GM18868 (cell line): Measurements from ENCODE around the gene TRRAP.

ENCODE experiments used
- ATAC-seq: cut with Tn5 transposase; IDR thresholded peaks from one replicate; pipeline ENCODE4 v1.9.1; 2021; ENCODE audit warnings: mild to moderate bottlenecking, moderate library complexity; ENCODE audit not compliant: unreplicated experiment

TRRAP gene

GRCh38 chr7:99003419-99003818 lies 125.1 kb downstream of the TRRAP start:
- no peak for ATAC-seq

- ATAC-seq: no peak
Observed at GRCh38 chr7:99004216-99004615, 125.9 kb downstream of the TRRAP start.

GRCh38 chr7:99004781-99005500 lies 126.6 kb downstream of the TRRAP start:
- ATAC-seq: no peak

GRCh38 chr7:99005776-99006175 lies 127.4 kb downstream of the TRRAP start:
- ATAC-seq: peak; percentile 47

- ATAC-seq: no peak
Observed at GRCh38 chr7:99006739-99007424, 128.6 kb downstream of the TRRAP start.

- ATAC-seq: no peak
Observed at GRCh38 chr7:99008181-99008631, 129.9 kb downstream of the TRRAP start.

GRCh38 chr7:99008921-99009530 lies 130.7 kb downstream of the TRRAP start:
- no peak for ATAC-seq

- no peak for ATAC-seq
Observed at GRCh38 chr7:99010281-99010680, 131.9 kb downstream of the TRRAP start.

- ATAC-seq: no peak
Observed at GRCh38 chr7:99011341-99011705, 133.0 kb downstream of the TRRAP start.

- ATAC-seq: no peak
Observed at GRCh38 chr7:99011706-99012404, 133.5 kb downstream of the TRRAP start.

- no peak for ATAC-seq
Observed at GRCh38 chr7:99012722-99013121, 134.4 kb downstream of the TRRAP start.

- ATAC-seq: no peak
Observed at GRCh38 chr7:99013266-99014112, 135.2 kb downstream of the TRRAP start.

- ATAC-seq: no peak
Observed at GRCh38 chr7:99014113-99014985, 136.0 kb downstream of the TRRAP start.

GRCh38 chr7:99016196-99016595 lies 137.9 kb downstream of the TRRAP start:
- no peak for ATAC-seq

GRCh38 chr7:99019523-99020412 lies 141.4 kb downstream of the TRRAP start:
- ATAC-seq: no peak

GRCh38 chr7:99020413-99020715 lies 142.0 kb downstream of the TRRAP start:
- ATAC-seq: no peak

GRCh38 chr7:99021941-99022560 lies 143.7 kb downstream of the TRRAP start:
- ATAC-seq: no peak

GRCh38 chr7:99024066-99024465 lies 145.7 kb downstream of the TRRAP start:
- ATAC-seq: no peak
